GM12878 (cell line): ENCODE measurements around the gene ESR2.

Experiments used
- ETV6 ChIP-seq, 2 experiments: fragments of 450-650 bp in 1 of 2; IDR thresholded peaks in 1 of 2; conservative IDR thresholded peaks in 1 of 2; 2 replicates each; pipeline ENCODE4 v1.6.1; 2014; ENCODE audit warnings: antibody characterized with exemption in 1 of 2, borderline replicate concordance in 1 of 2, low read depth in 1 of 2, mild to moderate bottlenecking in 1 of 2, moderate library complexity in 1 of 2
- NFXL1 ChIP-seq: fragments of 450-650 bp; IDR thresholded peaks from 2 replicates; pipeline ENCODE4 v1.6.1; 2017; ENCODE audit warnings: antibody characterized with exemption, mild to moderate bottlenecking, borderline replicate concordance
- SMAD1 ChIP-seq: fragments of 450-650 bp; IDR thresholded peaks from 2 replicates; pipeline ENCODE4 v1.6.1; 2018; ENCODE audit warnings: mild to moderate bottlenecking, low read depth; ENCODE audit not compliant: partially characterized antibody
- SREBF2 ChIP-seq: IDR thresholded peaks from 2 replicates; pipeline ENCODE4 v1.6.1; 2012; ENCODE audit warnings: mild to moderate bottlenecking, low read length
- TAF1 ChIP-seq: IDR thresholded peaks from 2 replicates; pipeline ENCODE4 v1.6.1; 2011; ENCODE audit warnings: mild to moderate bottlenecking, low read depth, low read length, borderline replicate concordance
- ZSCAN29 ChIP-seq: fragments of 450-650 bp; IDR thresholded peaks from 2 replicates; pipeline ENCODE4 v1.6.1; 2017; ENCODE audit warnings: mild to moderate bottlenecking, moderate library complexity
- TF ChIP-seq, protein P1 (sequence below), 3 experiments: IDR thresholded peaks in 2 of 3; conservative IDR thresholded peaks in 1 of 3; 2 replicates each; pipeline ENCODE4 v1.5.1; 2011; ENCODE audit warnings: low read depth in 3 of 3, low read length in 3 of 3, mild to moderate bottlenecking in 3 of 3, control low read depth in 2 of 3, moderate library complexity in 2 of 3, inconsistent platforms in 1 of 3, mixed read lengths in 1 of 3; ENCODE audit not compliant: control insufficient read depth in 2 of 3, insufficient read depth in 1 of 3; ENCODE audit errors: extremely low read depth in 1 of 3

DNA sequence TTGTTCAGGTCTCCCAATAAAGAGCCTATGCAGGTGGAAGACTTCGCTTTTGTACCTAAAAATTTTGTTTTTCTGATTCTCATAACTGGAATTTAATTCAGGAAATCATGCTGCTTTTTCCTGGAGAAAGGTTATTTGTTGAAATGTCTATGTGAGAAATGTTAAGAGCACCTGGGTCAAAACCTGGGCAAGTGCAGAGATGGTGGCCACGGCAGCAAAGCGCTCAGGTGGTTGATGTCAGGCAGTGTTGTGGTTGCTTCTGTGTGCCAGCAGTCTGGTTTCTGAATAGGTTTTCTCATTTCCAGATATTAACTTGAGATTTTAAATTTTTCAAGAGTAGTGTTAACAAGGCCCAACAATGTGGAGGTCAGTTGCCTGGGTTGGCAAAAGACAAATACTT, 96.2 kb downstream of the ESR2 start:
- TF ChIP-seq NFXL1 (no peak), SREBF2 (no peak), ZSCAN29 (no peak), SMAD1 (no peak), TAF1 (no peak), ETV6 (conservative IDR thresholded peaks at IDR 0.05 in 1 of 2, IDR thresholded peaks at IDR 0.05 in 1 of 2; ENCODE audit: borderline replicate concordance in 1 of 2, low read depth in 1 of 2) (no peak)
- TF ChIP-seq, protein P1, sequence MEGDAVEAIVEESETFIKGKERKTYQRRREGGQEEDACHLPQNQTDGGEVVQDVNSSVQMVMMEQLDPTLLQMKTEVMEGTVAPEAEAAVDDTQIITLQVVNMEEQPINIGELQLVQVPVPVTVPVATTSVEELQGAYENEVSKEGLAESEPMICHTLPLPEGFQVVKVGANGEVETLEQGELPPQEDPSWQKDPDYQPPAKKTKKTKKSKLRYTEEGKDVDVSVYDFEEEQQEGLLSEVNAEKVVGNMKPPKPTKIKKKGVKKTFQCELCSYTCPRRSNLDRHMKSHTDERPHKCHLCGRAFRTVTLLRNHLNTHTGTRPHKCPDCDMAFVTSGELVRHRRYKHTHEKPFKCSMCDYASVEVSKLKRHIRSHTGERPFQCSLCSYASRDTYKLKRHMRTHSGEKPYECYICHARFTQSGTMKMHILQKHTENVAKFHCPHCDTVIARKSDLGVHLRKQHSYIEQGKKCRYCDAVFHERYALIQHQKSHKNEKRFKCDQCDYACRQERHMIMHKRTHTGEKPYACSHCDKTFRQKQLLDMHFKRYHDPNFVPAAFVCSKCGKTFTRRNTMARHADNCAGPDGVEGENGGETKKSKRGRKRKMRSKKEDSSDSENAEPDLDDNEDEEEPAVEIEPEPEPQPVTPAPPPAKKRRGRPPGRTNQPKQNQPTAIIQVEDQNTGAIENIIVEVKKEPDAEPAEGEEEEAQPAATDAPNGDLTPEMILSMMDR (IDR thresholded peaks at IDR 0.05 in 2 of 3, conservative IDR thresholded peaks at IDR 0.05 in 1 of 3; ENCODE audit: control insufficient read depth in 2 of 3, extremely low read depth in 1 of 3, insufficient read depth in 1 of 3, low read depth in 3 of 3, low read length in 3 of 3), result no peak
